IPS-18a (cell line): ENCODE results near the gene TMEM98.
"Not testable (repeated sequence)": the region's sequence is repeated elsewhere in the genome, so short reads cannot be mapped to it uniquely, and the experiment has no call there.

Source experiments
- H3K27ac ChIP-seq: one replicate; pipeline ENCODE4 v1.5.1; 2013; ENCODE audit warnings: low read length
- H3K27me3 ChIP-seq: one replicate; pipeline ENCODE4 v1.6.1; 2013; ENCODE audit warnings: mild to moderate bottlenecking, low read length; ENCODE audit not compliant: control insufficient read depth, insufficient read depth
- H3K36me3 ChIP-seq: one replicate; pipeline ENCODE4 v1.6.1; 2013; ENCODE audit warnings: low read depth, low read length; ENCODE audit not compliant: control insufficient read depth
- H3K4me1 ChIP-seq: one replicate; pipeline ENCODE4 v1.6.1; 2013; ENCODE audit warnings: low read depth, low read length; ENCODE audit not compliant: control insufficient read depth
- H3K4me3 ChIP-seq: one replicate; pipeline ENCODE4 v1.5.1; 2013; ENCODE audit warnings: low read length
- H3K9ac ChIP-seq: one replicate; pipeline ENCODE4 v1.6.1; 2013; ENCODE audit warnings: mild to moderate bottlenecking, low read length, moderate library complexity
- H3K9me3 ChIP-seq: one replicate; pipeline ENCODE4 v1.6.1; 2013; ENCODE audit warnings: low read depth, low read length; ENCODE audit not compliant: control insufficient read depth

Gene TMEM98

DNA sequence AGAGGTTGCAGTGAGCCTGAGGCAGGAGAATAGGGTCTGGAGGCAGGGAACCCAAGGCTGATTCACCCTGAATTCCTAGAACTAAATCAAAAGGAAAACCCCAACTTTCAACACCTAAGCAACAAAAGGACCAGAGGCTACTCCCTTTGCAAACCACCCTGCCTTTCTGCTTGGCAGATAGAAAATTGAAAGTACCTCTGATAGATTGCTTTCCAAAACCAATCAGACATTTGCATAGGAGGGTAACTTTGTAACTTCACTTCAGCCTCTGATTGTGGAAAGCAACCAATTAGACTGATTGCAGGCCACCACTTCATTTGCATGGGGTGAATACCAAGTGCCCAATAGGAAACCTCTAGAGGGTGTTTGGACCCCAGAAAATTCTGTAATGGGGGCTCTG is 10.9 kb upstream of the TMEM98 start:
- Histone ChIP-seq H3K4me1 (peaks cover 20% of the 10 kb centered on the region), H3K27ac (no peak overlapping the region), H3K27me3 (no peaks in the 10 kb centered on the region), H3K9me3 (no peaks in the 10 kb centered on the region), H3K36me3 (no peaks in the 10 kb centered on the region), H3K4me3 (no peak overlapping the region), H3K9ac (no peak overlapping the region)

DNA sequence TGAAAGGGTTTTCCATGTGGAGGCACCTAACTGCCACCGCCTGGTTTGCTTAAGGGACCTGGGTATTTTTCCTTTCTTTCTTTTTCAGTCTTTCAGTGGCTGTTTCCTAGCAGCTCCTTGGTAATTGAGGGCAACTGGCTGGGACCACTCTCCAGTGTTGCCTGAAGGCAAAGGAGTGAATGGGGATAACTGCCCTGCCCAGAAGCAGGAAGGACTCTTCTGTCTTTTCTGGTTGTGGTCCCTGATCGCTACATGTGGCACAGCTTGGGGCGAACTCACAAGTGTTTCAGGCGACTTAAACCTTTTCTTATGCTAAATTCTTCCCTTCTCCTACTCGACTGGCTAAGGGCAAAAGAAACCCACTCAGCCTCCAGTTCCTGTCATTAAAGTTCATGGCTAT is 10.1 kb upstream of the TMEM98 start:
- Histone ChIP-seq H3K27ac (no peak overlapping the region), H3K9ac (no peak overlapping the region), H3K4me1 (peaks cover 15% of the 10 kb centered on the region), H3K27me3 (no peaks in the 10 kb centered on the region), H3K4me3 (peak overlapping the region; percentile 39), H3K36me3 (no peaks in the 10 kb centered on the region), H3K9me3 (no peaks in the 10 kb centered on the region)

DNA sequence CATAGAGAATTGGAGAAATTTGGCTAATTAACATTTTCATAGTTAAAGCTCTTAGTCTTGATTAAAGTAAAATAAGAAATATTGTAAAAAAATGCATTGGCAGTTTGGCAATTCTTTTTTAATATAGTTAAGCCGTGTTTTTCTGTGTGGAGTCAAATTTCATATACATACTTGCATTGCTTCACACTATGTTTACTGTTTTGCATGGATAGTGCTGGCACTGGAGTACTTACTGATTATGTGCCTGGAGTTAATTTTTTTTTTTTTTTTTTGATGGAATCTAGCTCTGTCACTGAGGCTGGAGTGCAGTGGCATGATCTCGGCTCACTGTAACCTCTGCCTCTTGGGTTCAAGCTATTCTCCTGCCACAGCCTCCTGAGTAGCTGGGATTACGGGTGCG is 8.1 kb upstream of the TMEM98 start:
- H3K27me3 ChIP-seq, H3K9ac ChIP-seq, H3K27ac ChIP-seq, H3K9me3 ChIP-seq, H3K4me3 ChIP-seq, H3K36me3 ChIP-seq: not testable (repeated sequence)
- peaks cover 15% of the 10 kb centered on the region for H3K4me1 ChIP-seq

DNA sequence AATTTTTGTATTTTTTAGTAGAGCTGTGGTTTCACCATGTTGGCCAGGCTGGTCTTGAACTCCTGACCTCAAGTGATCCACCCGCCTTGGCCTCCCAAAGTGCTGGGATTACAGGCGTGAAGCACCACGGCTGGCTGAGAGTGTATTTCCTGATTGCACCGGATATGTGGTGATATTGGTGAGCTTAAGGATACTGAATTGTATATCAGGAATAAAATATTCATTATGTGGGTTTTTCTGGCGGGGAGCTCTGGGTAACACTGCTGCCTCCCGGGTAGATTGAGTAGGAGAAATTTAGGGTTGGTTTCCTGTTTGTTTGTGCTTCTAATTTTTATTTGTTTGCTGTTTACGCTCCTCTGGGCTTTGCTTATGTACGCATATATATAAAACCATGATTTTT is 7.7 kb upstream of the TMEM98 start:
- Histone ChIP-seq H3K4me3 (no peak overlapping the region), H3K9me3 (no peaks in the 10 kb centered on the region), H3K27ac (no peak overlapping the region), H3K4me1 (peaks cover 15% of the 10 kb centered on the region), H3K27me3 (no peaks in the 10 kb centered on the region), H3K9ac (no peak overlapping the region), H3K36me3 (no peaks in the 10 kb centered on the region)

GRCh38 chr17:32921017-32921416 is 6.9 kb upstream of the TMEM98 start:
- H3K36me3 ChIP-seq: no peaks in the 10 kb centered on the region
- peaks cover 15% of the 10 kb centered on the region for H3K4me1 ChIP-seq
- H3K4me3 ChIP-seq: no peak overlapping the region
- no peak overlapping the region for H3K9ac ChIP-seq
- H3K27me3 ChIP-seq: no peaks in the 10 kb centered on the region
- no peaks in the 10 kb centered on the region for H3K9me3 ChIP-seq
- no peak overlapping the region for H3K27ac ChIP-seq

DNA sequence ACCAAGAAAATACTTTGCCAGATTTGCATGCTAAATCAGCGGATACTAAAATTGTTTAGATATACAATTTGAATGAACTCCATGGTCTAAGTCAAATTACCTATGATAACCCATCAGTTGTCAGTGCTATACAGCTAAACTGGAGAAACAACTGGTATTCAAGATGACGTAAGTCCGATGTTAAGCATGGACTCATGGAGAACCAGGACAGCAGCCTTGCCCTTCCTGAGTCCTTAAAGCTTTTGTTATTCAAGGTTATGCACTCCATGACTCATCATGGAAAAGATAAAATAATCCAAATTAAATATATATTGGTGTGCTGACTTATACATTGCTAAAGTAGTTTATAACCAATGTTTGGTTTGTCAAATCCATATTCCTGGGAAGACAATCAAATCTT is 4.0 kb upstream of the TMEM98 start:
- peaks cover 12% of the 10 kb centered on the region for H3K27me3 ChIP-seq
- not testable (repeated sequence) for H3K9me3 ChIP-seq, H3K9ac ChIP-seq, H3K4me3 ChIP-seq, H3K27ac ChIP-seq, H3K36me3 ChIP-seq, H3K4me1 ChIP-seq

GRCh38 chr17:32926183-32926582 is 1.8 kb upstream of the TMEM98 start:
- Histone ChIP-seq H3K9me3 (no peaks in the 10 kb centered on the region), H3K27me3 (peaks cover 14% of the 10 kb centered on the region), H3K9ac (no peak overlapping the region), H3K4me1 (peaks cover 14% of the 10 kb centered on the region), H3K27ac (no peak overlapping the region), H3K4me3 (no peak overlapping the region), H3K36me3 (peaks cover 1% of the 10 kb centered on the region)

DNA sequence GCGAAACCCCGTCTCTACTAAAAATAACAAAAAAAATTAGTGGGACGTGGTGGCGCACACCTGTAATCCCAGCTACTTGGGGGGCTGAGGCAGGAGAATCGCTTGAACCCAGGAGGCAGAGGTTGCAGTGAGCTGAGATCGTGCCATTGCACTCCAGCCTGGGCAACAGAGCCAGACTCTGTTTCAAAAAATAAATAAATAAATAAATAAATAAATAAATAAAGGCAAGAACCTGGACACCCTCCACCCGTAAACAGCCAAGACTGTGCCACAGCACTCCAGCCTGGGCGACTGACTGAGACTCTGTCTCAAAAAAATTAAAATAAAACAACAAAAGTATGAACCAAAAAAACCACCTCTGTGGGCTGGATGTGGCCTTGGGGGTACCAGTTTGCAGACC is 1.2 kb upstream of the TMEM98 start:
- H3K27ac ChIP-seq, H3K36me3 ChIP-seq, H3K4me3 ChIP-seq, H3K9me3 ChIP-seq, H3K9ac ChIP-seq: not testable (repeated sequence)
- peaks cover 14% of the 10 kb centered on the region for H3K4me1 ChIP-seq
- peaks cover 14% of the 10 kb centered on the region for H3K27me3 ChIP-seq

DNA sequence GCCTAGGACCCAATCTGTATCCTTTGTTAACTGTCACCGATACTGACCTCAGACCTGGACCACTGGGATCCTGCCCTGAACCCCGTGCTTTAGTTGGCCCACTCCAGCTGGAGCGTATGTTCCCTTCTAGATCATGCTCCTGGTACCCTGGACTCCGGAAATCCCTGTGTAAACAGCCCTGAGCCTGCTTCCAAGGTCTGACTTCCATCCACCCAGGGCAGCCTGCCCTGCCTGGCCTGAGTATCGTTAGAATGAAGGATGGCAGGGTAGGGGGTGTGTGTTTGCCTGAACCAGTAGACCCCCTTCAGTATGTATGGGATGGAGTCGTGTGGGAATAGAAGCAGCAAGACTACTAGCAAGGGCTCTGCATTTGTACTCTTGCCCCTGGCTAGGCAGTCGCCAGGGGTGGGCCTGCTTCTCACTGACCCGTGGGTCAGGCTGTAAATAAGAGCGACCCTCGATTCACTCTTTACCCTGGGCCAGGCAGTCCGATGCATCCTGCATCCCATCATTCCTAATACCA is 691 bp upstream of the TMEM98 start:
- H3K4me3 ChIP-seq: peak overlapping the region; percentile 59
- H3K9ac ChIP-seq: no peak overlapping the region
- no peaks in the 10 kb centered on the region for H3K9me3 ChIP-seq
- H3K27ac ChIP-seq: no peak overlapping the region
- peaks cover 14% of the 10 kb centered on the region for H3K4me1 ChIP-seq
- peaks cover 7% of the 10 kb centered on the region for H3K36me3 ChIP-seq
- H3K27me3 ChIP-seq: peaks cover 14% of the 10 kb centered on the region

GRCh38 chr17:32928586-32929535 is 908 bp downstream of the TMEM98 start:
- Histone ChIP-seq H3K27ac (no peak overlapping the region), H3K4me3 (peak overlapping the region; percentile 59), H3K9me3 (no peaks in the 10 kb centered on the region), H3K36me3 (peaks cover 23% of the 10 kb centered on the region), H3K4me1 (peaks cover 14% of the 10 kb centered on the region), H3K27me3 (peaks cover 14% of the 10 kb centered on the region), H3K9ac (peak overlapping the region; percentile 76)

- Histone ChIP-seq H3K9me3 (no peaks in the 10 kb centered on the region), H3K4me3 (peak overlapping the region; percentile 59), H3K27ac (no peak overlapping the region), H3K36me3 (peaks cover 30% of the 10 kb centered on the region), H3K27me3 (peaks cover 14% of the 10 kb centered on the region), H3K9ac (no peak overlapping the region), H3K4me1 (peaks cover 14% of the 10 kb centered on the region)
These were observed 1.6 kb downstream of the TMEM98 start for GRCh38 chr17:32929588-32929987.

- H3K36me3 ChIP-seq: peaks cover 30% of the 10 kb centered on the region
- H3K4me1 ChIP-seq: peaks cover 14% of the 10 kb centered on the region
- H3K9ac ChIP-seq: no peak overlapping the region
- no peaks in the 10 kb centered on the region for H3K9me3 ChIP-seq
- no peak overlapping the region for H3K4me3 ChIP-seq
- peaks cover 14% of the 10 kb centered on the region for H3K27me3 ChIP-seq
- no peak overlapping the region for H3K27ac ChIP-seq
These were observed 2.6 kb downstream of the TMEM98 start for GRCh38 chr17:32930512-32930911.
